Tibial nerve (tissue), 4 donors: ENCODE data around the gene GALNT14.

Experiments used
- EP300 ChIP-seq, 2 donors: sonication (generic); formaldehyde crosslinking; IDR thresholded peaks; one replicate each; pipeline ENCODE4 v1.6.1; 2017; ENCODE audit warnings: antibody characterized with exemption in 2 of 2, mild to moderate bottlenecking in 1 of 2
- POLR2A ChIP-seq, 2 donors: fragments of 450-650 bp; IDR thresholded peaks; one replicate each; pipeline ENCODE4 v1.6.1; 2017; ENCODE audit warnings: antibody characterized with exemption in 2 of 2, mild to moderate bottlenecking in 2 of 2, moderate library complexity in 2 of 2
- TF ChIP-seq, protein P1 (sequence below), 5 experiments: fragments of 200-600 bp in 3 of 5; fragments of 450-650 bp in 2 of 5; sonication (generic) in 3 of 5; IDR thresholded peaks; one replicate each; pipeline ENCODE4 v1.5.1; 2016 to 2019; ENCODE audit warnings: antibody characterized with exemption in 5 of 5, mild to moderate bottlenecking in 3 of 5, moderate library complexity in 2 of 5

DNA sequence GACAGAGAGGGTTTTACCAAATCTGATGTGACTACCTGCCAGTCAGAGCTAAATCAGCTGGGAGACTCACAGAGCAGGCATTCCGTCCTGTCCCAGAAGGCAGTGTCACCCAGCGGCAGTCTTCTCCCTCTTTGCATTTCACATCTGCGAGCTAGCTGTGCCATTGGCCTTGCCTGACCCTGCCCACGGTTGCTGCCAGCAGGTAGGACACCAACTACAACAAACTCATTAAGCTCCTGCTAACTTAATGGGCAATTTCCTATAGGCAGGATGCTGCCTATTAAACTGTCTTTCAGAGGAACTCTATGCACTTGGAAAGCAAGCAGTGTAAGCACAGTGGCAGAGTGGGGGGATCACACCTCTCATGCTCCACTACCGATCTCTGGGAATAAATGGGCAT is 214.6 kb downstream of the GALNT14 start:
- TF ChIP-seq POLR2A (IDR thresholded peaks at IDR 0.05): no peak
- TF ChIP-seq, protein P1, sequence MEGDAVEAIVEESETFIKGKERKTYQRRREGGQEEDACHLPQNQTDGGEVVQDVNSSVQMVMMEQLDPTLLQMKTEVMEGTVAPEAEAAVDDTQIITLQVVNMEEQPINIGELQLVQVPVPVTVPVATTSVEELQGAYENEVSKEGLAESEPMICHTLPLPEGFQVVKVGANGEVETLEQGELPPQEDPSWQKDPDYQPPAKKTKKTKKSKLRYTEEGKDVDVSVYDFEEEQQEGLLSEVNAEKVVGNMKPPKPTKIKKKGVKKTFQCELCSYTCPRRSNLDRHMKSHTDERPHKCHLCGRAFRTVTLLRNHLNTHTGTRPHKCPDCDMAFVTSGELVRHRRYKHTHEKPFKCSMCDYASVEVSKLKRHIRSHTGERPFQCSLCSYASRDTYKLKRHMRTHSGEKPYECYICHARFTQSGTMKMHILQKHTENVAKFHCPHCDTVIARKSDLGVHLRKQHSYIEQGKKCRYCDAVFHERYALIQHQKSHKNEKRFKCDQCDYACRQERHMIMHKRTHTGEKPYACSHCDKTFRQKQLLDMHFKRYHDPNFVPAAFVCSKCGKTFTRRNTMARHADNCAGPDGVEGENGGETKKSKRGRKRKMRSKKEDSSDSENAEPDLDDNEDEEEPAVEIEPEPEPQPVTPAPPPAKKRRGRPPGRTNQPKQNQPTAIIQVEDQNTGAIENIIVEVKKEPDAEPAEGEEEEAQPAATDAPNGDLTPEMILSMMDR (IDR thresholded peaks at IDR 0.05): no peak
- TF ChIP-seq EP300 (IDR thresholded peaks at IDR 0.05): no peak
